Measurements from ENCODE around the gene CNPY3.

CNPY3 gene

GRCh38 chr6:42984924-42985475 is 55.7 kb downstream of the CNPY3 start:
- no peak for DNase-seq

DNA sequence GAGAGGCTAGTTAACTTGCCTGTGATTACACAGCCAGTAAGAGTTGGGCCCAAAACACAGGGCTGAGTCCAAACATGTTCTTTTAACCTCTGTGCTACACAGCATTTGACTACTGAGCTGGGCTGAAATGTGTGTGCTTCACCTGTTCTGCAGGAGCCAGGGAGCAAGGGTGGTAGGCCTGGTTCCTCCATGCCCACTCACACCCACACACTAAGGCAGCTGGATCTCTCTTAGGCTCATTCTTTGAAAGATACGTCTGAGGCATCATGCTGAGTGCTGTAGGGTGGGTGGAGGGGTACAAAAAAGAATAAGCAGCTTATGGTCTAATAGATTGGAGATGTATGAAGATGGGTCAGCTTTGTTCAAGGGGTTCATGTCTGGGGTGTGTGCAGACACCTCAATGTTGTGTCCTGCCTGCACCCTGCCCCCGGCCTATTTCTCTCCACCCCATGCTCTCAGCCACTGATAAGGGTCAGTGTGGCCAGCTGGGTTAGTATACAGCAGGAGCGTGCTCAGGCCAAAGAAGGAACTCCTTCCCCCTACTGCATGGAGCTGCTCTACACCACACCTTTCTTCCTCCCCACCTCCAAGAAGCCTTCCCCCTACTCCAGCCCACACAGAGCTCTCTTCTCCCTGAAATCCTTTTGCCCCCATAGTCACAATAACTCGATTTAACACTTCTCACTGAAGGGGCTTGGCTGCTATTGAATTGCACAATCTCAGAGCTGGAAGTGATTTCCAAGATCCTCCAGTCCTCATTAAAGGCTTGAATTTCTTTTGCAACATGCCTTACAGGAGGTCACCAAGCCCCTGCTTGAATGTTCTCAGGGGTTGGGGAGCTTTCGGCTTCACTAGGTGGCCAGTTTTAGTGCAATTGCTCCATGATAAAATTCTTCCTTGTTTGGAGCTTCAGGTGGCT is 58.5 kb downstream of the CNPY3 start:
- no peak for DNase-seq

DNA sequence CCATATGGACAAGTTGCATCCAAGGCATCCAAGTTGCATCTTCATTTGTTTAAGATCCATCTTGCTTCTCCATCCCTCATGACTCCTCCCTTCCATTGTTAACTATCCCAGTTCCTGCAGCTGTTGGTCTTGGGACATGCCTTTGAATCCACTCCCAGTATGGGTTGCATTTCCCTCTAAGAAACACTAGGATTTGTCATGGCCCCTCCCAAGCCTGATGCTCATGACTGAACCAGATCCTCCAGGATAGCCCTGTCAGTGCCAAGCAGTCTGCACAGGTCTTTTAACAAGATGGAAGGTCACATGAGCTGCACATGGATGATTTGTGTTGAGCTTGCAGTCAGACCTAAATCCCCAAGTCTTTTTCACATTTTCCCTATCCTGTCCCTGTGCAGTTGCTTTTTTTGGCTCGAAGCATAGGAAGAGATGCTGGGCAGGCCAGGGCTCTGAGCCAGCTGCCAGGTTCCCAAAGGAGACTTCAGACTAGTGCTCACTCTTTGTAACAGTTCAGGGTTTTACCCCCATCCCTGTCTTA is 59.3 kb downstream of the CNPY3 start:
- DNase-seq: no peak
